Activated naive CD4-positive, alpha-beta T cell treated with anti-CD3 and anti-CD28 coated beads, Interleukin-2, amount 50 U/mL, for 16 hours (primary cell): Measurements from ENCODE around the gene KSR2.
"Not testable (repeated sequence)": the region's sequence is repeated elsewhere in the genome, so short reads cannot be mapped to it uniquely, and the experiment has no call there.

ENCODE experiments used
- DNase-seq: peaks from one replicate; pipeline ENCODE4 v3.0.0-alpha.2; 2020

KSR2 gene

DNA sequence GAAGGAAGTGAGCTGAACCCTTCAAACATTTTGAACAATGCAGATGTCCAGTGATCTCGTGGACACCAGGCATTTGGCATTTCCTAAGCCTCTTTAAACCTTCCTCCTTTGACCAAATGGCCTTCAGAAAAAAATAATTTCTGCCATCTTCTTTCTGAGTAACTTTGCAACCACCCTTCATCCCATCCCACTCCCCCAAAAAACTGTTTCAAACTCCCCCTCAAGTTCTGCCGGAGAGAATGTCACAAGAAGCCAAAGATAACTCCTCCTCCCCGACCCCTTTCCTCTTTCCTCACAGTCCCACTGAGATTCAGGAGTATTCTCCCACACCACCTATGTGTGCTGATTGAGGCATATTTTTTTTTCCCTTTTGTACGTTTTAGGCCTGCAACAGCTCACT is 1.7 kb downstream of the KSR2 start:
- no peak for DNase-seq

DNA sequence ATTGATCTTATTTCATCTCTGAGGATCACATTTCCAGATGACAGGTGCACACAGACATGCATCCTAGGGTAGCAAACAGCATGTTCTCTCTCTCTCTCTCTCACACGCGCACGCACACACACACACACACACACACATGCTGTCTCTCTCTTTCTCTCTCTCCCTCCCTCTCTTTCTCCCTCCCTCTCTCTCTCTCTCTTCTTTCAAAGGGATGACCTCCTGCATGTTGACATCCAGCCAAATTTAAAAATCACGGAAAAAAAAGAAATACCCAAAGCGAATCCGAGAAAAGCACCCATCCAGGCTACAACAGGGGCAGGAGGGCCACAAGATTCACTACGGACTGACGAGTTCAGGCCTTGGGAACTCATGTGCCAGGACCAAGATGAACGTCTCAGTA is 2.3 kb downstream of the KSR2 start:
- no peak for DNase-seq

DNA sequence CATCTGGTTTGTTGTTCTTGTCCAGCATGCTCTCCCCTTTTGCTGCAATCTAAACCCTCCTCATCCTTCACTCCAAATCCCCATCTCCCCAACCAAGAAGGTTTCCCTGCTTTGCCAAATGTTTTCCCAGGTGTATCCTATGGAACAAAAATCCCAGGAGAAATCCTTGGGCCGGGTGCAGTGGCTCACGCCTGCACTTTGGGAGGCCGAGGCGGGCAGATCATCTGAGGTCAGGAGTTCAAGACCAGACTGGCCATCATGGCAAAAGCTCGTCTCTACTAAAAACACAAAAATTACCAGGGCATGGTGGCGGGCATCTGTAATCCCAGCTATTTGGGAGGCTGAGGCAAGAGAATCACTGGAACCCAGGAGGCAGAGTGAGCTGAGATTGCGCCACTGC is 5.0 kb downstream of the KSR2 start:
- no peak for DNase-seq

DNA sequence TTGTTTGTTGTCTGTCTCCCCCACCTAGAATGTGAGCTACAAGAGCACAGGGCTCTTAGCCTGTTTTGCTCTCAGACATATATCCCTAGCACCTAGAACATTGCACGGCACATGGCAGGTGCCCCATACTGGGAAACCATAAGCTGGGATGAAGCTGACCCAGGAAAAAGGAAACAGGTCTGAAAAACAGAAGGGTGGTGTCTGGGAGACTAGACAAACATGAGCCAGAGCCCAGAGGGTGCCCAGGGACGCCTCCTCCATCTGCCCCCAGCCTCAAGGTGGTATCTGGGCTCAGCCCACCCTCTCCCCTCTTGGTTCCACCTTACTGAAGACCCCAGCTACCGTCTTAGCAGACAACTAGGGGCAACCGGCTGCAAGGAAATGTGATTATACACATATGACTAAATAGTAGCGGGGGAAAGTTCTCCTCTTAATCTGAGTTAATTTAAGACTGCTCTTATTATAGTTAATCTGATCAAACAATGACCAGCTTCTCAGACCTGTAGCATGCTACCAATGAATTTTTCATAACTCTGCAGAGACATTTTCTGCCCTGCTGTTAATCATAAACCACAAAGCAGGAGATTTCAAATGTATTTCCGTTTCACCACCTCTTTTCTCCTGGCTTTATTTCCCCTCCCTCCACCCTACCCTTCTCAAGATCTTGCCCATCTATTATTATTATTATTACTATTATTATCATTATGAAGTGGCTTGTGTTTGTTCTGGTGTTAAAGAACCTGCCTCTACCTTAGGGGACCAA is 31.9 kb downstream of the KSR2 start:
- no peak for DNase-seq

DNA sequence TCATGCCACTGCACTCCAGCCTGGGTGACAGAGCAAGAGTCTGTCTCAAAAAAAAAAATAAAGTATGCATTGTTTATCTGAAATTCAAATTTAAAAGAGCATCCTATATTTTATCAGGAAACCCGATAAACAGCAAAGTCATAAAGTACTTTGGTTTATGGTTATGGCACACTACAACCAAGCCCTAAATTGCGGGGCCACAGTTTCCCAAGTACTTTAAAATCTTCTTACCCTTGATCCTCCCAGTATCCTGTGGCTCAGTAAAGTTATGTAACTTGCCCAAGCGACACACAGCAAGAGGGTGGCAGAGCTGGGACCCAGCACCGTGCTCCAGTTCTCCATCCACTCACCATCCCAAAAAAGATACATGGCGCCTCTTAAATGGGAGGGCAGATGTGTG is 35.2 kb downstream of the KSR2 start:
- DNase-seq = no peak

DNA sequence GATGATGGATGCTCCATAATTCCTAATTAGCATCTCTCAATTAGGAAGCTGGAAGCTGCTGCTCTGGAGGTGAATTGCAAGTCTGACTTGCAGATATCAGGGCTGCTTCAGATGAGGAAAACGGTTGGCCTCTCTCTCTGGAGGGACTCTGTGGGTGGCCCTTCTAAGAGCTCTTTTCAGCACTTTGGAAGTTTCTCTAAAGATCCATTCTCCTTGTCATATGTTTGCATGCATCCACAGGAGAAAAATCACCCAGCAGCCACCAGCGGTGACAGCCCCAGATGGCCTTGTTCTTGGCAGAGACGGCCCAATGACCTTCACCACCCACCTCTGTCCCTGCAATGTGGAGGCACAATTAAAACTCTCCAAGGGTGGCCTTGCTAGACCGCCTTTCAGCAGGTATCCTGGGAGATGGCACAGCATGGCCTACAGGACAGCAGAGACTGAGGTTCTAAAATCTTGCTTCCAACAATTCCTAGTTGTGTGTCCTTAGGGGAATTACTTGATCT is 42.3 kb downstream of the KSR2 start:
- DNase-seq = no peak

DNA sequence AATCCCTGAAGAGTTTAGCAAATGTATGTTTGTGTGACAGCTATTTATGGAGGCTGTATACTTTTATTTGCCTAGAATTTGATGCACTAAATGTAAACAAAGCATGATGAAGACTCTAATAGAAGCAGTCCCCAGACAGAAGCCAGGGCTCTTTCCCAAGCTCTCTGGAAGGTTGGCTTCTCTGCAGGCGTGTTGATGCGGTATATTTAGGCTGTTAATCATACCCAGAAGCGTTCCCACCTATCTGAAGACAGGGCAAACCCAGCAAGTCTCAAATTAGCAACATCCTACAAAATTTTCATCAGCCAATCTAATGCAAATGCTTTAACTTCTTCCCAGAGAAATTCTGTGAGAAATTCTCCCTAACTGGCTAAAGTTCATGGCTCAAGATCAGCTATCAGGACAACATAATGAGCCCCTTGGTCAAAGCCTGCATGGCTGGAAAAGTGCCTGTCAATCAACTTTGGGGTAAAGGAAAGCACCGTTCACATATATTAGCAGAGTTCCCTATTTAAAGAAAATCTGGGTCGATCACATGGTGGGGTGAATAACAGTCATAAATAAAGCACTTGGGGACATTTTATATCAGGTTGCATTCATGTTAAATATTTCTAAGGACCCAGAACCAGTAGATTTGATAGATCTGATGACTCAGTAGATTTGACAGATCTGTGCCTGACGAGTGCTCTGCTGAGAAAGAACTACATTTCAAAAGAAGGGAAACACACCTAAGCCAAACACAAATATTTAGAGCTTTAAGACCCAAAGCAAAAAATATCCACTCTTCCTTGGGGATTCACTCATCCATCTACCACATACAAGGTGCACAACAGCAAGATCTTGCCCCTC is 46.6 kb downstream of the KSR2 start:
- DNase-seq = no peak

DNA sequence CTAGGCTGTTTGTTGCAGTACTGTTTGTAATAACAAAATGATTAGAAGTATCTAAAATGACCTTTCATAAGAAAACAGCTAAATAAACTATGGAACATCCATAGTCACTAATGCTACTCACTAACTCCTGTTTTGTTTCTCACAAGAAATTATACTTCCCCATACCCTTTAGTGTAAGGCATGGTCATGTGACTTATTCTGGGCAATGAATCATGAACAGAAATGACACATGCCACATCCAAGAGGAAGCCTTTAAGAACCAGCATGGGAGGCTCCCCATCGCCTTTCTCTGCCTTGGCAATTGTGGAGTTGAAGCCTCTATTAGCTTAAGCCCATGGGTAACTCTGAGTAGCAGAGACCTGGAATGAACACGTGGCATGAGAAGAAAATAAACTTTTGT is 49.3 kb downstream of the KSR2 start:
- no peak for DNase-seq

DNA sequence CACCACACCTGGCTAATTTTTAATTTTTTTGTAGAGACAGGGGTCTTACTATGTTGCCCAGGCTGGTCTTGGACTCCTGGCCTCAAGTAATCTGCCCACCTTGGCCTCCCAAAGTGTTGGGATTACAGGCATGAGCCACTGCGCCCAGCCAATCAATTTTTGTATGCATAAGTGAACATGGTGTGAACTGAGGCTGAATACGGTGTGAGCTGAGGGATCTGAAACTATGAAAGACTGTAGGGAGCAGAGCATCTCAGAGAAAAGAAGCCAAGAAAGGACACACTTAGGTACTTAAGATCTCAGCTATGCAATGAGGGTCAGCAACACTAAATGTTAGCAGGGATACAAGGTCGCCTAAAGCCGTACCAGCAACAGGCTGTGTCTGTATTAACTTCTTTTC is 54.1 kb downstream of the KSR2 start:
- no peak for DNase-seq

DNA sequence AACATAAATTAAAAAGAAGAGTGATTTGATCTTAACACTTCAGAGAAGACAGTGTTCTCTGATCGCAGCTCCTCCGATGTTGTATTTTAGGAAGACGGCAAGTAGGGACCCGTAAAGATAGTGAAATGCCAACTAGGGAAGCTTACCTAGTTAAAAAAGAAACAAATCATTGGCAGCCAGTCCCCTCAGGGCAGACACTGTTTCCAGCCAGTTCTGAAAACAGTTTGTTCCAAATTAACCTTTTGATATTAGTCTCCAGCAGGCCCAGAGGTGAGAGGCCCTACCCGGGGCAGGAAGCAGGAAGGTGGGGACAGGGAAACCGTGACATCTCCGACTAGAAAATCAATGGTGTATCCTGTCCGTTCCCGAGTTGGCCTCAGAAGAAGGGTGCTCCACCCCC is 56.0 kb downstream of the KSR2 start:
- DNase-seq = no peak

DNA sequence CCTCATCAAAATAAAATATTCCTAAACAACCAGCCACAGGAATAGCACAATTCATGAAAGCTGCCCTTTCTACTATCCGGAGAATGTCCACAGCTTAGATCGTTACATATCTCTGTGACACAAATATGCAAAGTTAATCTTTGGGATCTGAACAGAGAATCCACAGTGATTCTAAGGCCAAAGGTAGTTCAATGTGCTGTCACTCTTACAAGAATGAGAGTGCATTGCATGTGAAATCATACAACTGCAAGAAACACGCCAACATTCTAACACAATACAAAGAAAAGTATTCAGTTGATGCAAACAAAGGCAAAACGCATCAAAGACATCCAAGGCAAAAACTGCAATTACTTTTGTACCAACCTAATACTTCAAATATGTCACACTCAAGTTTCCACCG is 60.4 kb downstream of the KSR2 start:
- no peak for DNase-seq

DNA sequence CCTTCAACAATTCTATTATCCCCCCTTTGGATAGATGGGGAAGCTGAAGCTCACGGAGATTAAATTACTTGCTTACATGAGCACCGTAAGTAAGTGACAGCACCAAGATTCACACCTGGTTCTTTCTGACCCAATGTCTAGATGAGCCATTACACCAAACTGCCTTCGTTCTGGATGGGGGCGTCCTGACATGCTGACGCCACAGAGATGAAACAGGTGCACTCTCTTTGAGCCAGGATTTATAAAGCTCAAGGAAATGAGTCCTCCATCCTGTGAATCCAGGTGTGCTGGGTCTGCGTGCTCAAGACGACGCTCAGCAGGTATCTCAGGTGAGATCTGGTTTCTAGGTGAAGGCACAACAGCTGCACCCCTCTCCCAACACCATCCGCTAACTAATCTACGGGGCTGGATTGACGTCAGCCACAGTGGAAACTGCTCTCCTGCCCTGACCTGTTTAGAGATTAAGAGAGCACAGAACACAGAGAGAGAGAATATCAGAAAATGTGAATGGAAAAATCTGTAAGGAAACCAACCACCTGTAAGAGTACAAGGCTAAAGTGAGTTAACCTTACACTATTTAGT is 61.6 kb downstream of the KSR2 start:
- no peak for DNase-seq

DNA sequence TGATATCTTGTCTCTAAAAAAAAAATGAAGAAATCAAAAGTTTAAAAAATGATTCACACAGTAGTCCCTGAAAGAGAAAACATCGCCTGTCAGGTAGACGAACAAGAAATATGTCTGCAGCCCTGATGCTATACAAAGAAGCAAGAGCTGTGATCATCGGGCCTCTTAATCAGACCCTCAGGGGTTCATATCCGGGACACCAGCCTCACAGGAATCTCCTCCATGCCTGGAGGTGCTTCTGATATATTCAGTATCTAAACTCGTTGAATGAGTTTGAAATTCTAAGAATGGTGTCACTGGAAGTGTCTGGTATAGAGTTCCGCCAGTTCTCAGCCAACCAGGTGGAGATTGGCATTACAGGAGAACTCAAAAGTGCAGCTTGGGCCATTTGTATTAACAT is 64.7 kb downstream of the KSR2 start:
- no peak for DNase-seq

DNA sequence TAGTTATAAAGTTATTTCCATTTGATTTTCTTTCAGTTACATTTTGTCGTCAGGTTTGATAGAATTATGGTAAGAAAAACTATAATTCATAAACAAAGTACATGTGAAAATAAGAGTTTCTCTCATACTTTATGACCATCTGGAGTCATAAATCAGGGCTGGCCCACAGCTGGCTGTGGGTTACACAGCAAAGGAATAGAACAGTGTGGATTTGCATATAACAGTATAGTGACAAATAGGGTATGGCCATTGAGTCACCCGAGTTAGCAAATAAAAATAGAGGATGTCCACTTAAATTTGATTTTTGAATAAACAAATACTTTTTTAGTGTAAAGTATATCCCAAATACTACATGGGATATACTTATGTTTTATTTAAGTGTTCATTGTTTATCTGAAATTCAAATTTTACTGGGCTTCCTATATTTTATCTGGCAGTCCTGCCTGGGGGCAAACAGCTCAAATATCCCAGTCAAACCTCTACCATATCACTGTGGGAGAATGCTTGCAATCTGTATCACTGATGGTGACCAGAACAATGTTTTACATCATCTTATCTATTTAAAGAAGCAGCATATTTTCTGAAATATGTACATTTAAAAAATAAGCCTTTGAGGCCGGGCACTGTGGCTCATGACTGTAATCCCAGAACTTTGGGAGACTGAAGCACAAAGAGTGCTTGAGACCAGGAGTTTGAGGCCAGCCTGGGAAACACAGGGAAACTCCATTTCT is 65.5 kb downstream of the KSR2 start:
- DNase-seq = no peak

DNA sequence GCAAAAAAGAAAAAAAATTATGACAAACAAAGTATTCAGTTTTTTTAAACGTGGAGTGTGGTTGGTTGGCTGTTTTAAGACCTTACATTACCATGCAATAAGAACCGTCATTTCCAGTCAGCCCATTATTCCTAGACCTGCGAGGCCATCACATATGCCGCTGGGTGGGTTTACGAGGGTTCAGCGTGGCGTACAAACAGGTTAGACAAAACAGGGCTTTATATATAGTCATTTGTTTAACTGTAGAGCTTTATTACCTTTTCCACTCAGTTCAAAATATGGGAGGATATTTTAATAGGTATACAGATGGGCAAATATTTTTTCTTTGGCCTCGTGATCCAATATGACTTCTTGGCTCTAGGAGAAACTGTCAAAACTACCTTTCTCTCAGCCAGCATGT is 67.2 kb downstream of the KSR2 start:
- no peak for DNase-seq

DNA sequence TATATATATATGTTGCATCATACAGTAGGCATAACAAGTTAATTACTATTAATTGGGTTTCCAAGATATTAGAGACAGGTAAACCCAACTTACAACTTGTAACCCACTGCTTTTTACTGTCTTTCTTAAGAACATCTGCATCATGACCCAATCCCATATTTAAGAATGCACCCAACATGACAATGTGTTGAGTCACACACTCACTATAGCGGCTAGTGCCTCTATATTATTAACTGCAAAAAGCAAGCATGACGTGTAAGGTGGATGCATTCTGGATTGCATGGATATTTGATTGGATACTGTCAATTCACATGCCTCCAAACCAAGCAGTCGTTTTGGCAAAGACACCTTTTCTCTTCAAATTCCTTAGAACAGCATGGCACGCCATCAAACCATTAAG is 68.2 kb downstream of the KSR2 start:
- no peak for DNase-seq

DNA sequence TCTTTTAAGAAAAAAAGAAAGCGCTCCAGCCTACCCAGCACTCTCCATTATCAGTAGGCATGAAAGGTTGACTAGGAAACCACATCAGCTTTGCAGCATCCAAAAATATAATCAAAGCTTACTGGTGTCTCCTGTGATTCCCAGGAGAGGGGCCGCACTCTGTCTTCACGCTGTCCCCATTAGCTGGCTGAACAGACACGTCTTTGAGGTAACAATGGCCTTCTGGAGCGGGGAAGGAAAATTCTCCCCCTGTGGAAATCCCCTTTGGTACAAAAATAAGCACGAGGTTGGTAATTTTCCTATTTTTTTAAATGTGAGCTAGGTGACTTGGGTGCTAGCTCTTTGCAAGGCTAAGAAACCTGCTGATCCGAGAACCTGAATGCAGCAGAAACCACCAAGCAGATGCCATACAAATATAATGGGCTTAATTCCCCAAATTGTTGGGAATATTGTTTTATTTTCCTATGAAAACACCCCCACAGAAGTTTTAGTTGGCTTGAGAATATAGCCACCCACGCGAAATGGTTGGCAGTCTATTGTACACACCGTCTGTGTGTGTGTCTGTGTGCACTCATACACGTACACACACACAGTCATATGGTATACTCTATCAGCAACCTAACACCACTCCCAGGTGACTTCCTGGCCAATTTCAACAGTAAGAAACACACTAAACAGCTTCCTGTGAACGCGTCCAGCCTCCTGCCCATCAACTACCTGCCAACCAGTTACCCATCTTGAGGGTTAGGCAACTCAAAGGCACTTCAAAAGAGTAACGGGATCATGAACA is 71.2 kb downstream of the KSR2 start:
- DNase-seq = no peak

DNA sequence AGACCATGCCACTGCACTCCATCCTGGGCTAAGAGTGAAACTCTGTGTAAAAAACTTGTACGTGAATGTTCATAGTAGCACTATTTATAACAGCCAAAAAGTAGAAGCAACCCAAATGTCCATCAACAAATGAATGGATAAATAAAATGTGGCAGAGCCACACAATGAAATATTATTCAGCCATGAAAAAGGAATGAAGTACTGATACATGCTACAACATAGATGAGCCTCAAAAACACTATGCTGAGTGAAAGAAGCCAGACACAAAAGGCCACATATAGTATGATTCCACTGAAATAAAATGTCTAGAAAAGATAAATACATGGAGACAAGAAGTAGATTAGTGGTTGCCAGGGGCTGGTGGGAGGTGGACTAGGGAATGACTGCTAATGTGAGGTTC is 72.8 kb downstream of the KSR2 start:
- DNase-seq = no peak

DNA sequence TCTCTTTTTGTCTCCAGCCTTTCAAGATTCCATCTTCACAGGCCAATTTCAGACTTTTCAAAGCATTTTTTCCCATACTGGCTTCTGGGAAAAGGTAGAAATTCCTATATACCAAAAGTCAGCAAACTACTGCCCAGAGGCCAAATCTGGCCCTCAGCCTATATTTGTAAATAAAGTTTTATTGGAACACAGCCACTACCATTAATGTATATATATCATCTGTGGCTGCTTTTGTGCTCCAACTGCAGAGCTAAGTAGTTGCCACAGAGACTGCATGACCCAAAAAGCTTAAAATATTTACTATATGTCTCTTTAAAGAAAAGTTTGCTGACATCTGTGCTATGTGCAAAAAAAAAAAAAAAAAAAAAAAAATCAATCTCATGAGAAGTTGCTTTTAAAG is 76.3 kb downstream of the KSR2 start:
- no peak for DNase-seq

DNA sequence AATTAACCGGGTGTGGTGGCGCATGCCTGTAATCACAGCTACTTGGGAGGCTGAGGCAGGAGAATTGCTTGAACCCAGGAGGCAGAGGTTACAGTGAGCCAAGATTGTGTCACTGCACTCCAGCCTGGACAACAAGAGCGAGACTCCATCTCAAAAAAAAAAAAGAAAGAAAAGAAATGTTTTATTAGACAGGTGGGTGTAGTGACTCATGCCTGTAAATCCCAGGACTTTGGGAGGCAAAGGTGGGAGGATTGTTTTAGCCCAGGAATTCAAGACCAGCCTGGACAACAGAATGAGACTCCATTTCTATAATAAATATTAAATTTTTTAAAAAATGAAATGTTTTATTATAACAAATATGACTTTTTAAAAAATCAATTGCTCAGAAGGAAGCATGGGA is 77.5 kb downstream of the KSR2 start:
- not testable (repeated sequence) for DNase-seq

DNA sequence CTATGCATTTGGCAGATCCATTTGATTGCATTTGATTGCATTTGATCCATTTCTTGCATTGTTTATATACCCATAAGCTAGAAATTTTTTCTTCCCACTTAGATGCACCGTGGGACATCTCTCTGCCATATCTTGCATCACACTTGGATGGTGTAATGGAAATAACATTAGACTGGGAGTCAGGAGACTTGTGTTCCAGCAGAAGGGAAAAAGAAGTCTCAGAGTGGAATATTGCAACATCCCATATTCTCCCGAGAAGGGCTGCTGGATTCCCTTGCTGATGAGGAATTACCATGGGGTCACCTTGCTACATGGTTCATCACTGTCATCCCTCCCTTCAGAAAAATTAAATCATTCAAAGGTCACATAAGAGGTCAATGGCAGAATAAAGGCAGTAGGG is 78.1 kb downstream of the KSR2 start:
- no peak for DNase-seq

DNA sequence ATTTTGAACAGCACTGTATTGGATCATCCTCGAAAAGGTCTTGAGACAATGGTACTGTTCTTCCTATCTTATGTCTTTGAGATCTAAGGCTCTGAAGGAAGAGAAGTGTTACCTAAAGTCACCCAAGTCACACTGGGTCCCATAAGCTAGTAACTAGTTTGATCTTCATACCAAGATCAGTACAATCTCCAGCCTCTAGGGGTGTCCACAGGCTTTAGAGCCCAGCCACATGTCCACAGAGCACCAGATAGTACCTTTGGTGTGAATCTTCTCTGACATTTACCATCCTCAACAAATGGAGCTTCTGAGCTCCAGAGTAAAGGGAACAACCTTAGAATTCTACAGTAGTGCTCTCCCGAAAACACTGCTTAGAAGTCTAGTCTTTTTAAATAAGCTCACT is 78.7 kb downstream of the KSR2 start:
- DNase-seq = no peak
